Measurements from ENCODE around the gene ATP5PO.

Gene ATP5PO, protein sequence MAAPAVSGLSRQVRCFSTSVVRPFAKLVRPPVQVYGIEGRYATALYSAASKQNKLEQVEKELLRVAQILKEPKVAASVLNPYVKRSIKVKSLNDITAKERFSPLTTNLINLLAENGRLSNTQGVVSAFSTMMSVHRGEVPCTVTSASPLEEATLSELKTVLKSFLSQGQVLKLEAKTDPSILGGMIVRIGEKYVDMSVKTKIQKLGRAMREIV

DNA sequence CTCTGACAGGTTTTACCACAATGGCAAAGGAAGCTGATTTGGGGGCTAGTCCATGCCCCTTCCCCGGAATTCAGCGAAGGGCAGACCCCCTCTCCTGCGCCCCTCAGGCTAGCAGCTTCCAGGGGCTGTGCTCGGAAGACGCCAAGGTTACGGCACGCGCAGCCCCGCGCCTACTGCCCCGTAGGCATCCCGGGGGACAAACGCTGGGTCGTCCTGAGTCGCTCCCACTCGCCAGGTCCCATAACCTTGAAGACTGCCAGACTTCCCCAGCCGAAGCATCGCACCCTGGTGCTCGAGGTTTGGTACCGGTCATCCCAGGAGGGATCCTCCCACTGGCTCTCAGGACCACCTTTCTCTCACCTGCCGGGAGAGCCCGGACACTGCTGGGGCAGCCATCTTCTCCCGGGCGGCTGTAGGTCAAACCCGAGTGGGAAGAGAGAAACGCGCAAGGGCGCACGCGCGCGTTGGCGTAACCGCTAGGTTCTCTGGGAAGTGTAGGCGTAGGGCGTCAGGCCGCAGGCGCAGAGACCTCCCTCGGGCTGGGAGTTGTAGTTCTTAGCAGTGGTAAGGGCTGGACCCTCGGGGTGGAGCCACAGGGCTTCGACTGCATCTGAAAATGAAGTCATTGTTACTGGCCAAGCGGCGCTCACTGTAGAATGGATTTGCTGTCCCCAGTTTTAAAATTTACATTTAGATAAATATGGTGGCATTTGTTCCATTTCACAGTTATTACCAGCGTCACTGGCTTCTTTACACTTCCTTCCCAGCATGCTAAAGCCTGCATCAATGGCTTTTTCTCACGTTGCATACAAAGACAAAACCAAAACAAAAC is at the start of gene ATP5PO:
ATP5PO (minus strand) TSS at position 437 of the 832 bp plus-strand sequence; CDS start at position 396, 41 bp downstream.
- H3K9me3 ChIP-seq (ENCODE audit: control insufficient read depth, low read length): no peaks in the 10 kb centered on the region
- no peaks in the 10 kb centered on the region for H3K27me3 ChIP-seq (ENCODE audit: control insufficient read depth, insufficient read depth, low read length)
- H3K4me3 ChIP-seq (ENCODE audit: low read length): peak within 1 kb of the TSS; percentile 96
- peak within 1 kb of the TSS; percentile 94 for H3K9ac ChIP-seq (ENCODE audit: low read length)
- no peaks in the 10 kb centered on the region for H3K36me3 ChIP-seq (ENCODE audit: control insufficient read depth, insufficient read depth, low read length)
- H3K4me1 ChIP-seq (ENCODE audit: control insufficient read depth, insufficient read depth, low read length): peaks cover 4% of the 10 kb centered on the region

DNA sequence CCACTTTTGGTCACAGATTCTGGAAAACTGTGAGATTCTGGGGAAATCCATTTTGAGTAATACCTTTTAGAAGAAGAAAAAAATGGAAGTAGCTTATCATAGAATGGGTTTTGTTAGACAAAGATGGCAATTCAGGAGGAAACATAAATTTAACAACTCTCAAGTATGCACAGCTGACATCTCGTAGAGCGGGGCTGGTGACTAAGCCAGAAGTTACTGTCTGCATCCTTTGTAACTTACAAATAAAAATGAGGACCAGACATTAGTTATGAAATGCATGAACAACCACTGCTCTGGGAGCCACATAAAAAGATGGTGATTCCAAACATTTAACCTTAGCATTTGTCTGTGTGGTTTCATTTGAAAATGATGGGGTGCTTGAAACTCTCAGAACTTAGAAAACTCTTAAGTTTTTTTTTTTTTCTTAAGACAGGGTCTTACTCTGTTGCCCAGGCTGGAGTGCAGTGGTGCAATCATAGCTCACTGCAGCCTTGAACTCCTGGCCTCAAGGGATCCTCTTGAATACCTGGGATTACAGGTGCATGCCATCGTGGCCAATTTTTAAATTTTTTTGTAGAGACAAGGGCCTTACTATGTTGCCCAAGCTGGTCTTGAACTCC is 49.2 kb upstream of the ATP5PO start:
- Histone ChIP-seq H3K9me3 (ENCODE audit: control insufficient read depth, low read length) (no peaks in the 10 kb centered on the region), H3K27me3 (ENCODE audit: control insufficient read depth, insufficient read depth, low read length) (no peaks in the 10 kb centered on the region), H3K9ac (ENCODE audit: low read length) (no peak overlapping the region)

DNA sequence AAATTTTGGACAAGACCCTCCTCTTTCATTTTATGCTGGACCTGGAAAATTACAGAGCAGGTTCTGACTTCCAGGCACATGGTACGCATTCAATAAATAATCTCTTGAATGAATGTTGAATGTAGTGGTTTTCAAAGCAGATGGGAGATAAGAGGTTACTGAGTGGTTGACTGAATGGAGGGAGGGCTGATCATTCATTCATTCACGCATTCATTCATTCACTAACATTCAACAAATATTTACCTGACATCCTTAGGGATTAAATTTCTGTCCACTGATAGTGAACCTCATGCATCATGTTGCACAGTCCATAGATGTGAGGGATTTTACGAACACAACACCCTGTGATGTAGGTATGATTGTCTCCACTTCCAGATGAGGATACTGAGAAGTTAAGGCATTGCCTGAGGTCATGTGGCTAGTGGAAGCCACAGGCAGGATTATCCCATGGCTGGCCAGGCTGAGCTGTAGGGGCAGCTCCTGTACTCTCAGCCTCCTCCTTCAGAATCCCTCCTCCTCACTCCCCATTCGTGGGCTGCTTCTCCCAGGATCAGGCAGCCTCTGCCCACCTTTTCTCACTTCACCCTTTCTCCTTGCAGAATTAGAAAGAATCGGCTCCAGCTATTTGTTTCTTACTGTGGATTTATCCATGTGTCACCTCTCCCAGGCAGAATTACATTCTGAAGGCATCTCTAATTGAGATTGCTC is 48.4 kb upstream of the ATP5PO start:
- Histone ChIP-seq H3K4me3 (ENCODE audit: low read length) (no peak overlapping the region), H3K9me3 (ENCODE audit: control insufficient read depth, low read length) (no peaks in the 10 kb centered on the region), H3K36me3 (ENCODE audit: control insufficient read depth, insufficient read depth, low read length) (no peaks in the 10 kb centered on the region), H3K9ac (ENCODE audit: low read length) (no peak overlapping the region), H3K4me1 (ENCODE audit: control insufficient read depth, insufficient read depth, low read length) (peaks cover 10% of the 10 kb centered on the region), H3K27me3 (ENCODE audit: control insufficient read depth, insufficient read depth, low read length) (no peaks in the 10 kb centered on the region)

More for the DNA sequence above, 49.2 kb upstream of the ATP5PO start:
- Histone ChIP-seq H3K4me1 (ENCODE audit: control insufficient read depth, insufficient read depth, low read length) (peaks cover 17% of the 10 kb centered on the region), H3K36me3 (ENCODE audit: control insufficient read depth, insufficient read depth, low read length) (no peaks in the 10 kb centered on the region), H3K4me3 (ENCODE audit: low read length) (no peak overlapping the region)

DNA sequence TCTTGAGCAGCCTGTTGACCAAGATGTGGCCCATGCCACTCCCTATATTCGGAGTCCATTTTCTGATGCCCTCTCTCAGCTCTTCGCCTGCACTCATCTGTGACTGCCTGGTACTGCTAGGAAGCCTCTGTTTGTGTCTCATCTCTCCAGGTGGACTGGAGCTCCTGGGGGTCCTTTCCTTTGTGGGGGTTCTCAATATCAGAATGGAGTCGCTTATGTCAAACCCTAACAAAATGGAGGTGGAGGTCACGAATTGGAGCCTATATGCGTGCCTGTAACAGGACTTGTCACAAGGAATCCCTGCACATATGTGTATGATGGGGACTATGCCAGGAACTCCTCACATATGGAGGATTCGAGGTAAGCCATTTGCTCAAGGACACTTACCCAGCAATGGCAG is 46.7 kb upstream of the ATP5PO start:
- Histone ChIP-seq H3K9ac (ENCODE audit: low read length) (no peak overlapping the region), H3K4me3 (ENCODE audit: low read length) (no peak overlapping the region)

DNA sequence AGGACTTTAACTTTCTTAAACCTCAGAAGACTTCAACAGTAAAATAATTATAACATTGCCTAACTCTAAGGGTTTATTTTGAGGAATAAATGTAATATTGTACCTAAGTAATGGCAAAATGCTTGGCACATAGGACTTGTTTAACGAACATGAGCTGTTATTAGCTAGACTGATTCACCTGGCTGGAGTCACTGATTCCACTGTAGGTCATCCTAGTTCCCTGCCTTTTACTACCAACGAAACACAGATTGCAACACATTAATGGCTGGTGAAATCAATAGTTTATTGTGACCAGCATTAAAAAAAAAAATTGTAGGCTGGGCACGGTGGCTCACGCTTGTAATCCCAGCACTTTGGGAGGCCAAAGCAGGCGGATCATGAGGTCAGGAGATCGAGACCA is 45.5 kb upstream of the ATP5PO start:
- H3K36me3 ChIP-seq (ENCODE audit: control insufficient read depth, insufficient read depth, low read length): no peaks in the 10 kb centered on the region
- no peaks in the 10 kb centered on the region for H3K27me3 ChIP-seq (ENCODE audit: control insufficient read depth, insufficient read depth, low read length)
- H3K4me3 ChIP-seq (ENCODE audit: low read length): no peak overlapping the region
- H3K9me3 ChIP-seq (ENCODE audit: control insufficient read depth, low read length): no peaks in the 10 kb centered on the region
- H3K9ac ChIP-seq (ENCODE audit: low read length): no peak overlapping the region
- H3K4me1 ChIP-seq (ENCODE audit: control insufficient read depth, insufficient read depth, low read length): no peaks in the 10 kb centered on the region

More for the DNA sequence above, 46.7 kb upstream of the ATP5PO start:
- no peaks in the 10 kb centered on the region for H3K4me1 ChIP-seq (ENCODE audit: control insufficient read depth, insufficient read depth, low read length)
- H3K36me3 ChIP-seq (ENCODE audit: control insufficient read depth, insufficient read depth, low read length): no peaks in the 10 kb centered on the region
- no peaks in the 10 kb centered on the region for H3K9me3 ChIP-seq (ENCODE audit: control insufficient read depth, low read length)
- no peaks in the 10 kb centered on the region for H3K27me3 ChIP-seq (ENCODE audit: control insufficient read depth, insufficient read depth, low read length)

DNA sequence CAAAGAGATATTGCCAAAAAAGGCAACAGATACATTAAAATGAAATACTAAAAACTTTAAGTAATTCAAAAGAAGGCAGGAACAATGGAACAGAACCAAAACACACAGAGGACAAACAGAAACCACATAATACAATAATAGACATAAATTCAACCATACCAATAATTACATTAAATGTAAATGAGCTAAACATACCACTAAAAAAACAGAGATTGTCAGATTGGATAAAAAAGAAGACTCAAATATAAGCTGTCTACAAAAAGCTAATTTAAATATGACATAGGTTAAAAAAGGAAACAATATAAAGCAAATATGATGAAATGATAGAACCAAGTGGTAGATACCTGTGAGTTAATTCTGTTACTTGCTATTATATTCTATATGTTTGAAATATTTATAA is 44.1 kb upstream of the ATP5PO start:
- no peak overlapping the region for H3K4me3 ChIP-seq (ENCODE audit: low read length)
- H3K9ac ChIP-seq (ENCODE audit: low read length): no peak overlapping the region
- no peaks in the 10 kb centered on the region for H3K27me3 ChIP-seq (ENCODE audit: control insufficient read depth, insufficient read depth, low read length)
- no peaks in the 10 kb centered on the region for H3K9me3 ChIP-seq (ENCODE audit: control insufficient read depth, low read length)
- H3K36me3 ChIP-seq (ENCODE audit: control insufficient read depth, insufficient read depth, low read length): no peaks in the 10 kb centered on the region
- no peaks in the 10 kb centered on the region for H3K4me1 ChIP-seq (ENCODE audit: control insufficient read depth, insufficient read depth, low read length)

DNA sequence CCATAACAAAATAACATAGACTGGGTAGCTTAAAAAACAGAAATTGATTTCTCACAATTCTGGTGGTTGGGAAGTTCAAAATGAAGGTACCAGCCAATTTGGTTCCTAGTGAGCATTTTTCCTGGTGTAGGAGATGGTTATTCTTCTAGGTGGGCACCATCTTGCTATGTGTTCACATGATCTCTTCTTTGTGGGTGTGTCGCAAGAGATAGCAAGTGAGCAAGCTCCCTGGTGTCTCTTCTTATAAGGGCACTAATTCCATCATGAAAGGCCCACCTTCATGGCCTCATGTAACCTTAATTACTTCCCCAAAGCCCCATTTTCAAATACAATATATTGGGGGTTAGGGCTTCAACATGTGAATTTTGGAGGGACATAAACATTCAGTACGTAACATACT is 38.8 kb upstream of the ATP5PO start:
- no peaks in the 10 kb centered on the region for H3K4me1 ChIP-seq (ENCODE audit: control insufficient read depth, insufficient read depth, low read length)
- no peak overlapping the region for H3K9ac ChIP-seq (ENCODE audit: low read length)
- no peaks in the 10 kb centered on the region for H3K9me3 ChIP-seq (ENCODE audit: control insufficient read depth, low read length)
- no peaks in the 10 kb centered on the region for H3K36me3 ChIP-seq (ENCODE audit: control insufficient read depth, insufficient read depth, low read length)
- no peaks in the 10 kb centered on the region for H3K27me3 ChIP-seq (ENCODE audit: control insufficient read depth, insufficient read depth, low read length)
- H3K4me3 ChIP-seq (ENCODE audit: low read length): no peak overlapping the region

DNA sequence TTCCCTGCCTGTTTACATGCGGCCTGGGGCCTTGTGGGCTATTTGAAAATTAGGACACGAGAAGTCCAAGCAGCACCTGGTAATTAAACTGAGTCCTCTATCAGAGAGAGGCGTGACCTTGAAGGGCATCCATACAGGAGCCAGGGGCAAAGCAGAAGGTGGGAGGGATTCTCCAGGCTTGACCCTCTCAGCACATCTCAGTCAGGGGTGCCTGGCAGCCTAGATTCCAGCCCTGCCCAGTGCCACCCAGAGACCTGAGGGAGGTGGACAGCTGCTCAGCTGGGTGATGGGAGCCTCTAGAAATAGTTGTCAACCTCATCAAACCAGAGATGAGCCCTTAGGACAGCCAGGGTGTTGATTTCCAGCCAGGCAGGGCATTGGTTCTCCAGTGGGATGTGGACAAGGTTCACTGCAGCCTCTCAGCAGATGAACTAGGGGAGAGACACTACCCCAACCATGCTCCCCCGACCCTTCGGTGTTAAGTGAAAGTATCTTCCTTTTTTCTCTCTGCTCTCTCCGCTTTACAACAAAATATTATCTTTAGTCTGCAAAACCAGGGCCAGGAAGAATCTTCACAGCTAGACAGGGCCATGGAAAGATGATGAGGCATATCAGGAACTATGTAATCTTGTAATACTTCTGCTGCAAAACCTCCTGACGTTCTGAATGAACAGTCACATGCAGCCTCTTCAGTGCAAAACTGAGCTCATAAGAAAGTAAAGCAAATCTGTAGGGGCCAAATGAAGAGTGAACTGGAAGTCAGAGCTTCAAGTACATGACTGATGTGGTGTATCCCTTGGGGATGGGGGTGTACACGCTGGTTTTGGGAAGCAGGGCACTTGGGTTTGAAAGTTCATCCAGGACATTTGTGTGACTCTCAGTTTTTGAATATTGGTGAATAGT is 35.9 kb upstream of the ATP5PO start:
- Histone ChIP-seq H3K36me3 (ENCODE audit: control insufficient read depth, insufficient read depth, low read length) (no peaks in the 10 kb centered on the region), H3K4me1 (ENCODE audit: control insufficient read depth, insufficient read depth, low read length) (peaks cover 22% of the 10 kb centered on the region), H3K9ac (ENCODE audit: low read length) (no peak overlapping the region), H3K4me3 (ENCODE audit: low read length) (no peak overlapping the region), H3K9me3 (ENCODE audit: control insufficient read depth, low read length) (no peaks in the 10 kb centered on the region), H3K27me3 (ENCODE audit: control insufficient read depth, insufficient read depth, low read length) (no peaks in the 10 kb centered on the region)

DNA sequence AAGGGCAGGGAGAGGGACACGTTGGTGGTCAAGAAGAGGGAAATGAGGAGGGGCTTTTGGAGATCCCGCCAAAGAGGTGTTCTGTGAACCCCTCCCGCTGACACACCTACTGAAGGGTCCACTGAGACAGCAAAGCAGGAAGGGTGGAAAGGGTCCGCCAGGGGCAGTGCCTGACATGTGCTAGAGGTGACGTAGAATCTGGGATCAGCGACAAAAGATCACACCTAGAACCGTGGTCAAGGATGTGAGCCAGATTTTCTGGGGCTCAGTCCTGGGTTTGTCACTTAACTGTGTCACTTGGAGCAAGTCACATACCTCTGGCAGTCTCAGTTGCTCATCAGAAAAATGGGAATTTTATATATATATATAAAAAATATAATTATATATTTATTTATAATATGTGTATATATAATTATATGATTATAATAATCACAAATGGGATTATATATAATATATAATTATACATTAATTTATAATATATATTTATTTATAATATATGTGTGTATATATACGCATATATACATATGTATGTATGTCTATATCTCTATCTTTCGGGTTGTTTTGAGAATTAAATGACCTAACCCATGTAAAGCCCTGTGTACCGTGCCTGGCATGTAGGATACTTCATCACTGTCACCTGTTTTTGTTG is 35.0 kb upstream of the ATP5PO start:
- no peaks in the 10 kb centered on the region for H3K36me3 ChIP-seq (ENCODE audit: control insufficient read depth, insufficient read depth, low read length)
- no peaks in the 10 kb centered on the region for H3K9me3 ChIP-seq (ENCODE audit: control insufficient read depth, low read length)
- H3K4me3 ChIP-seq (ENCODE audit: low read length): no peak overlapping the region
- peaks cover 22% of the 10 kb centered on the region for H3K4me1 ChIP-seq (ENCODE audit: control insufficient read depth, insufficient read depth, low read length)
- no peak overlapping the region for H3K9ac ChIP-seq (ENCODE audit: low read length)
- H3K27me3 ChIP-seq (ENCODE audit: control insufficient read depth, insufficient read depth, low read length): no peaks in the 10 kb centered on the region

DNA sequence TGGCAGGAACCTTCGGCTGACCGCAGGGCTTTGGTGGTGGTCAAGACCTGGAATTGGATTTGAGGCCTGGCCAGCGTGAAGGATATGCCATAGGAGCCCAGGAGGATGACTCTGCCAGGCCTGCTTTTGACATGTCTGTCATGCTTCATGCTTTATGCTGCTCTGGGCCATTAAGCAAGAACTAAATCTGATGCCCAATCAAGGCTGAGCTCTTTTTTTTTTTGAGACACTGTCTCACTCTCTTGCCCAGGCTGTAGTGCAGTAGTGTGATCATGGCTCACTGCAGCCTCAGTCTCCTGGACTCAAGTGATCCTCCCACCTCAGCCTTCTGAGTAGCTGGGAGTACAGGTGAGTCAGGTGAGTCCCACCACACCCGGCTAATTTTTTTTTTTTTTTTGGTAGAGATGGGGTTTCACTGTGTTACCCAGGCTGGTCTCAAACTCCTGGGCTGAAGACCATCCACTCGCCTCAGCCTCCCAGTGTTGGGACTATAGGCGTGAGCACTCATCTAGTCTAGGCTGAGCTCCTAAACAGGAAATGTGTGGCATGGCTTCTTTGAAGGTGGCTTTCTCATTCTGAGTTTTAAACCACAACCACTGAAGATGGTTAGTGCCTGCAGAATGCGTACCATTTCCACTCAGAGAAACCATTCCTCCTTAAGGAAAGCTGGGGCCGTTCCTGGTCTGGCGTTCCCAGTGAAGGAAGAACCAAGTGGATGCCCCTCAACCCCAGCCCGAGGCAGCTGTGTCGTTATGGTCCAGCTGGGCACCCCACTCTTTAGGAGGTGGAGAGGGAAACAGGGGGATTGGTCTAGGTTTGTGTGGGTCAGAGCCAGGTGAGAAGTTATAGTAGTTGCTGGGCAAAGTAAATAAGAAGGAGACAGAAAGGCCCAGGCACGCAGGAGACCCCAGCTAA is 34.2 kb upstream of the ATP5PO start:
- no peaks in the 10 kb centered on the region for H3K9me3 ChIP-seq (ENCODE audit: control insufficient read depth, low read length)
- H3K36me3 ChIP-seq (ENCODE audit: control insufficient read depth, insufficient read depth, low read length): no peaks in the 10 kb centered on the region
- H3K9ac ChIP-seq (ENCODE audit: low read length): no peak overlapping the region
- no peaks in the 10 kb centered on the region for H3K27me3 ChIP-seq (ENCODE audit: control insufficient read depth, insufficient read depth, low read length)
- peaks cover 22% of the 10 kb centered on the region for H3K4me1 ChIP-seq (ENCODE audit: control insufficient read depth, insufficient read depth, low read length)
- H3K4me3 ChIP-seq (ENCODE audit: low read length): no peak overlapping the region

All from mucosa of stomach (tissue), 1 donor.